ENCODE results near the gene ARSH. TPM values are rescaled to one million over a fixed set of nuclear protein-coding genes. Genes with fewer than 3 reads are reported as not detected.

The ARSH gene
- total RNA-seq, 1 donor from 2014 or later, result not detected

GRCh38 chrX:2965965-2966364, 40.4 kb upstream of the ARSH start:
- Histone ChIP-seq H3K4me3 (ENCODE audit: insufficient read depth, low read depth, low read length) (no peak overlapping the region), H3K9ac (ENCODE audit: low read length) (no peak overlapping the region), H3K79me2 (ENCODE audit: insufficient read depth, low read length) (no peaks in the 10 kb centered on the region), H3K4me1 (ENCODE audit: insufficient read depth, low read length) (peaks cover 16% of the 10 kb centered on the region), H3K27ac (ENCODE audit: low read depth, low read length) (no peak overlapping the region), H2AFZ (ENCODE audit: low read depth, low read length) (no peak overlapping the region), H3K36me3 (ENCODE audit: insufficient read depth, low read length) (no peaks in the 10 kb centered on the region), H3K9me3 (ENCODE audit: insufficient read depth, low read depth, low read length) (no peaks in the 10 kb centered on the region), H3K27me3 (ENCODE audit: insufficient read depth, low read length) (no peaks in the 10 kb centered on the region), H3K4me2 (ENCODE audit: low read length) (no peak overlapping the region), H4K20me1 (ENCODE audit: insufficient read depth, low read length) (no peaks in the 10 kb centered on the region)
- H3K9me3 Mint-ChIP-seq (ENCODE audit: unreplicated experiment), result no peaks in the 10 kb centered on the region
- FAIRE-seq (peak; percentile 37), DNase-seq (ENCODE audit: low read depth) (no peak)
- no peaks in the 10 kb centered on the region for H3K36me3 Mint-ChIP-seq (ENCODE audit: low read depth, unreplicated experiment)
- H3K27ac Mint-ChIP-seq (ENCODE audit: unreplicated experiment), result no peak overlapping the region
- peaks cover 5% of the 10 kb centered on the region for H3K4me1 Mint-ChIP-seq (ENCODE audit: low read depth, unreplicated experiment)
- H3K27me3 Mint-ChIP-seq (ENCODE audit: low read depth, unreplicated experiment), result no peaks in the 10 kb centered on the region
- TF ChIP-seq, protein P1, sequence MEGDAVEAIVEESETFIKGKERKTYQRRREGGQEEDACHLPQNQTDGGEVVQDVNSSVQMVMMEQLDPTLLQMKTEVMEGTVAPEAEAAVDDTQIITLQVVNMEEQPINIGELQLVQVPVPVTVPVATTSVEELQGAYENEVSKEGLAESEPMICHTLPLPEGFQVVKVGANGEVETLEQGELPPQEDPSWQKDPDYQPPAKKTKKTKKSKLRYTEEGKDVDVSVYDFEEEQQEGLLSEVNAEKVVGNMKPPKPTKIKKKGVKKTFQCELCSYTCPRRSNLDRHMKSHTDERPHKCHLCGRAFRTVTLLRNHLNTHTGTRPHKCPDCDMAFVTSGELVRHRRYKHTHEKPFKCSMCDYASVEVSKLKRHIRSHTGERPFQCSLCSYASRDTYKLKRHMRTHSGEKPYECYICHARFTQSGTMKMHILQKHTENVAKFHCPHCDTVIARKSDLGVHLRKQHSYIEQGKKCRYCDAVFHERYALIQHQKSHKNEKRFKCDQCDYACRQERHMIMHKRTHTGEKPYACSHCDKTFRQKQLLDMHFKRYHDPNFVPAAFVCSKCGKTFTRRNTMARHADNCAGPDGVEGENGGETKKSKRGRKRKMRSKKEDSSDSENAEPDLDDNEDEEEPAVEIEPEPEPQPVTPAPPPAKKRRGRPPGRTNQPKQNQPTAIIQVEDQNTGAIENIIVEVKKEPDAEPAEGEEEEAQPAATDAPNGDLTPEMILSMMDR (IDR thresholded peaks at IDR 0.05; ENCODE audit: insufficient read depth, low read depth, low read length), result no peak
- no peak for TF ChIP-seq EZH2 (IDR thresholded peaks at IDR 0.05; ENCODE audit: insufficient read depth, low read length)
- no peak overlapping the region for H3K4me3 Mint-ChIP-seq (ENCODE audit: unreplicated experiment)

DNA sequence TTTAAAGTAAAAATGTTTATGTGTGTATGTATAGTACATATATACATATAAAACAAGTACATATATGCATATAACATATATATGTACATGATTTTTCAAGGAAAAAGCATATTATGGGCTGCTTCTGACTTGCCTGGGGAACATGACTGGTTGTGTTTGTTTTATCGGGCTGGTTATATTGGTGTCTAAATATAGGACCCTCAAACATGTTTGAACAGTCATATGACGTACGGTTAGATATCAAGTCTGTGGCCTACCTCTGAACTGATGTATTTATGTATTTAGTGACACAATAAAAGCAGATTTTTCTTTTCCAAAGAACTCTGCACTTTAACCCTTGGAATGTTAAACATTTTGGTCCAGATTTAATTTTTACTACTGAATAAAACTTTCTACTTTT, 39.3 kb upstream of the ARSH start:
- H3K9ac ChIP-seq (ENCODE audit: low read length), result no peak overlapping the region
- no peak overlapping the region for H3K4me2 ChIP-seq (ENCODE audit: low read length)
- H3K9me3 Mint-ChIP-seq (ENCODE audit: unreplicated experiment), result no peaks in the 10 kb centered on the region
- peaks cover 5% of the 10 kb centered on the region for H3K4me1 Mint-ChIP-seq (ENCODE audit: low read depth, unreplicated experiment)
- FAIRE-seq (no peak), DNase-seq (ENCODE audit: low read depth) (no peak)
- no peaks in the 10 kb centered on the region for H3K36me3 Mint-ChIP-seq (ENCODE audit: low read depth, unreplicated experiment)
- no peaks in the 10 kb centered on the region for H3K9me3 ChIP-seq (ENCODE audit: insufficient read depth, low read depth, low read length)
- H3K4me3 ChIP-seq (ENCODE audit: insufficient read depth, low read depth, low read length), result no peak overlapping the region
- no peak overlapping the region for H3K27ac Mint-ChIP-seq (ENCODE audit: unreplicated experiment)
- TF ChIP-seq, protein P1 (IDR thresholded peaks at IDR 0.05; ENCODE audit: insufficient read depth, low read depth, low read length), result no peak
- TF ChIP-seq EZH2 (IDR thresholded peaks at IDR 0.05; ENCODE audit: insufficient read depth, low read length), result no peak
- H3K27me3 Mint-ChIP-seq (ENCODE audit: low read depth, unreplicated experiment), result no peaks in the 10 kb centered on the region
- peaks cover 16% of the 10 kb centered on the region for H3K4me1 ChIP-seq (ENCODE audit: insufficient read depth, low read length)
- no peaks in the 10 kb centered on the region for H3K36me3 ChIP-seq (ENCODE audit: insufficient read depth, low read length)
- no peaks in the 10 kb centered on the region for H3K27me3 ChIP-seq (ENCODE audit: insufficient read depth, low read length)
- H3K79me2 ChIP-seq (ENCODE audit: insufficient read depth, low read length), result no peaks in the 10 kb centered on the region
- no peak overlapping the region for H3K4me3 Mint-ChIP-seq (ENCODE audit: unreplicated experiment)
- no peak overlapping the region for H3K27ac ChIP-seq (ENCODE audit: low read depth, low read length)
- no peaks in the 10 kb centered on the region for H4K20me1 ChIP-seq (ENCODE audit: insufficient read depth, low read length)
- no peak overlapping the region for H2AFZ ChIP-seq (ENCODE audit: low read depth, low read length)

DNA sequence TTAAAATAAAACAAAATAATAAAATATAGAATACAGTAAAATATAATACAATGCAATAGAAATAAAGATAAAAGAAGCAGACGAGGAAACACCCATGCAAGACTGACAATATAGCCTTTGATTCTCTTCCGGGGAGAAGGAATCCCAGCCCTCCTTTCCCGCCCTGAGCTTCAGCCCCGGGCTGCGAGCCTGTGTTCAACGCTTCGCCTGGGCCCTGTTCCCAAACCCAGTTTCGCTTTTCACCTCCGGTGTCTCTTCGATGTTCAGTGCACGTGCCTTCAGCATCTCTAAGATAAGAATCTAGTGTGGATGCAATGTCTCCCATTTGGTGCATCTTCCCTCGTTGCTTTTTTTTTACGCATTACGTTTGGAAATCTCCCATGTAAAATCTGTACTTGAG, 38.8 kb upstream of the ARSH start:
- H3K79me2 ChIP-seq (ENCODE audit: insufficient read depth, low read length), result no peaks in the 10 kb centered on the region
- peak overlapping the region; percentile 84 for H3K4me2 ChIP-seq (ENCODE audit: low read length)
- H3K27me3 ChIP-seq (ENCODE audit: insufficient read depth, low read length), result no peaks in the 10 kb centered on the region
- H4K20me1 ChIP-seq (ENCODE audit: insufficient read depth, low read length), result no peaks in the 10 kb centered on the region
- Mint-ChIP-seq H3K4me1 (ENCODE audit: low read depth, unreplicated experiment) (peaks cover 5% of the 10 kb centered on the region), H3K4me3 (ENCODE audit: unreplicated experiment) (no peak overlapping the region), H3K27ac (ENCODE audit: unreplicated experiment) (no peak overlapping the region), H3K9me3 (ENCODE audit: unreplicated experiment) (no peaks in the 10 kb centered on the region), H3K27me3 (ENCODE audit: low read depth, unreplicated experiment) (no peaks in the 10 kb centered on the region), H3K36me3 (ENCODE audit: low read depth, unreplicated experiment) (no peaks in the 10 kb centered on the region)
- H3K36me3 ChIP-seq (ENCODE audit: insufficient read depth, low read length), result no peaks in the 10 kb centered on the region
- H3K27ac ChIP-seq (ENCODE audit: low read depth, low read length), result no peak overlapping the region
- no peak overlapping the region for H2AFZ ChIP-seq (ENCODE audit: low read depth, low read length)
- TF ChIP-seq, protein P1 (IDR thresholded peaks at IDR 0.05; ENCODE audit: insufficient read depth, low read depth, low read length), result no peak
- no peak for TF ChIP-seq EZH2 (IDR thresholded peaks at IDR 0.05; ENCODE audit: insufficient read depth, low read length)
- H3K9ac ChIP-seq (ENCODE audit: low read length), result peak overlapping the region; percentile 53
- FAIRE-seq (peak; percentile 29), DNase-seq (ENCODE audit: low read depth) (no peak)
- no peaks in the 10 kb centered on the region for H3K9me3 ChIP-seq (ENCODE audit: insufficient read depth, low read depth, low read length)
- H3K4me1 ChIP-seq (ENCODE audit: insufficient read depth, low read length), result peaks cover 16% of the 10 kb centered on the region
- peak overlapping the region; percentile 51 for H3K4me3 ChIP-seq (ENCODE audit: insufficient read depth, low read depth, low read length)
